DMS79 treated with DMSO at 0.1 percent for 48 hours (cell line): ENCODE results near the gene ZBTB18.
"Not testable (repeated sequence)": the region's sequence is repeated elsewhere in the genome, so short reads cannot be mapped to it uniquely, and the experiment has no call there.

Source experiments
- DNase-seq: peaks from one replicate; lab custom pipeline; 2025; lab: John Stamatoyannopoulos, UW

The ZBTB18 gene

DNA sequence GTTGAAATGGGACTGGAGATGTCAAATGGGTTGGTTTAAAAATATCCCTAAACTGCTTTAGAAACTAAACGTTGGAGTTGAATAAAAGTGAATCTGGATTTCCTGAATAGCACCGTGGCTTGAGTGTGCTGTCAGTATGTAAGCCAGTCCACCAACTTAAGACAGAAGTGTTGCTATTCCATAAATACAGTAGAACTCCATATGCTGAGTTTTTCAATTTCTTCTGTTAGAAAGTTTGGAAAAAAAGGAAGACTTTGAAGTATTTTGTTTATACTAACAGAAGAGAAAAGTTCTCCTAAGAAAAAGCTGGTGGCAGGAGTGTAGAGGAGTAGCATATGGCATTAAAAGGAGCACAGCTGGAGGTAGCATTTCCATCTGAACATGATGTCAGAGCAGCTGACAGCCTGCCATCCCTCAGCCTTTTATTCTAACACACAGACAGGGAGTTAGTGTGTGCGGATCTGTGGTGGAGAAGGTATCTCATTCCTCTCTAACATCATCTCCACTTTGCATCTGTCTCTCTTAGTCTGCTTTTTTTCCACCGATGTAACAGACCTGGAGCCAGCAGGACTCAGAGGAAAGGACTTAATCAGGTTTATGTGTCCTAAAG lies at the start of gene ZBTB18:
TSS of gene ZBTB18 (plus strand) at position 449 of the 610 bp plus-strand sequence. CDS start at position 598, 149 bp downstream.
- no peak for DNase-seq

DNA sequence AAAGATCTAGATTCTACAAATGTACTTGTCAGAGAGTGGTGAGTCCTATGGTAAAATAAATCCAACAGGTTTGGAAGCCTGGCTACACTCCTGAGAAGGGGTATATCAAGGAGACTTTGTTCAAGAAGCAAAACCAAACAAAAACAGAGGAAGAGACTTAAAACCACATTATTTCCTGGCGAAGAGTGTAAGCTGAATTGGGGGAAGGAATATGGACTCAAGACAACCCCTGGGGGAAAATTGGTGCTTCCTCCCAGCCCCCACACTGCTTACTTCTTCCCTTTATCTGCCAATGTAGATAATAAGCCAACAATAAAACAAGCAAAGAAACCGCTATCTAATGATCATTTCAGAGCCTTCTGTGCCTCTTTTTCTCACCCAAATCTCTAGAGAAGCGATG lies 48.4 kb upstream of the ZBTB18 start:
- DNase-seq: no peak

DNA sequence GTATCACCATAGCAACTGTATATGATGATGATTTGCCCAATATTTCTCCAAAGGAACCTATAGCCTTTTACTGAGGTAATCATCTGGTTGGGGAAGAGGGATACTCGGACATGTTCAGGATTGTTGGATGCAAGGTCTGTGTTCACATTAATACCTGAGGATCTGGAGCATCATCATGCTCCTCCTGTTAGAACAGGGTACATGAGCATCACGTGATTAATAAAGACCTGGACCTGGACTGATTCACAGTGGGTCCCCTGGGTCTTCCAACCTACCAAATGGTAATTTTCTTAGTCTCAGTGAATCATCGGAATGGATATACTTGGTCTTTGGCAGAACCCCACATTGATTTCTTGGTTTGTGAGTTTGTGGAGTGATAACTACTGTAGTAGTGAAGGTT lies 45.6 kb upstream of the ZBTB18 start:
- DNase-seq: no peak

DNA sequence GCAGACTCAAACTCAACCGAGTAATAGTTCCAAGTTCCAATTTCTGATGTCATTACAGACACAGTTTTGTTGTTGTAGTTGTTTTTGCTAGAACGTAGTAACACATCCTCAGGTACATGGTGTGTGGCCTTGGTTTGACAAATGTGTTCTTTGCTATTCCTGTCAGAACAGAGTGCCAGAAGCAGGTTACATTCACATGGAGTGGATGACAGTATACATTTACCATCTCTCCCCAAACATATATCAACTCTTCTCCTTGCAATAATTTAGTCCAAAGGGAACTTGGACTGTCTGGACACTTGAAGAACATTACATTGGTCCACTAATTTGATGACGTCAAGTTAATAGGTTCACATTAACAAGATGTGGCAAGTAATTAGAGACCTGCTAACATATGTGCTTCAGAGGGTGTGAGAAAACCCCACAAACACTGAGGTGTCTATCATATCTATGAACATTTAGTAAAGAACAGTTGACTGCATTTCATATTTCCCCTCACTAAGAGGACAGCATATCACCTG lies 44.6 kb upstream of the ZBTB18 start:
- no peak for DNase-seq

DNA sequence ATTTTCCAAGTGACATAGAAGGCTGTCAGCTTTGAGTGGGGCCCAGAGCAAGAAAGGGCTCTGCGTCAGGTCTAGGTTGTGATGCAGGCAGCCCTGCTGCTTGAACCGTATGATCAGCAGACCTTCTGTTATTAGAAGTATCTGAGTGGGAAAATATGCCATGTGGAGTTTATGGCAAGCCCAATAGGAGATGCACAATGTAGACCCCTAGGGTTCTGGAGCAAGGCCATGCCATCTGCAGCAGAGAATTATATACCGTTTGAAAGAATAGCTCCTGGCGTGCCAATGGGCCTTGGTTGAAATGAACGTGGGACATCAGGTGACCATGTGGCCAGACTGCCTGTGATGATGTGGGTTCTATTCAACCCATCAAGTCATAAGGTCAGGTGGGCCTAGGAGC lies 44.1 kb upstream of the ZBTB18 start:
- DNase-seq: no peak

DNA sequence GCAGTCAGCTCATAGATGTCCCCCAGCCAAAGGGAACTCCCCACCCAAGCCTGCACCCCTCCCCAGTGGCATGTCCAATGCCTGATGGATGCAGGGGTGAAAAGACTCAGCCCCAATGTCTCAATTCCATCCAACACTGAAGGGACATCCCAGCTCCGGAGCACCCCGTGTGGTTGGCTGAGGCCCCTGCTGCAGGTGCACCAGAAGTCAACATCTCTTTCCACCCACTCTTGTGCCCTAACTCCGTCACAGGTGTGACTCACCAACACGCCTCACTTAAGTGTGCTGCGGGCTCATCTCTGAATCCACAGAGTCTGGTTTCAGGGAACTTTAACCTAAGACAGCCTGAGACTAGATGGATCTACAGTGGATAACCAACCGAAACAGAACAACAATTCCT lies 40.9 kb upstream of the ZBTB18 start:
- no peak for DNase-seq

DNA sequence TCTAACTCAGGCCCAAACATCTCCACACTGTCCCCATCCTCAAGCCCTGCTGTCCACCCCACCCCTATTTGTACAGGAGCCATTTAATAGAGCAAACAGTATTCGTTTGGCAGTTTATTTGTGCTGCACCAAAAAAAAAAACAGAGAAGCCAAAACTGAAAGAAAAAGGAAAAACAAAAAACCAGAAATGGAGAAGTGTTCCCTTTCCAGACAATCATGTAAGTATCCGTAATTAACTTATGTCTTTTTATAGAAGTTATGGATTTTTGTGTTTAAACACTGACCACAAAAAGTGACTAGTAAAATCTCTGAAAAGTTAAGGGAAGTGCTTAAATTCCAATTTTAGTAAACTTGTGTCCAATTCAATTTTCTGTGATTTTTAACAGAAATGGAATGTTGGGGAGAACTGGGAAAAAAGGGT lies 40.4 kb upstream of the ZBTB18 start:
- DNase-seq: no peak

DNA sequence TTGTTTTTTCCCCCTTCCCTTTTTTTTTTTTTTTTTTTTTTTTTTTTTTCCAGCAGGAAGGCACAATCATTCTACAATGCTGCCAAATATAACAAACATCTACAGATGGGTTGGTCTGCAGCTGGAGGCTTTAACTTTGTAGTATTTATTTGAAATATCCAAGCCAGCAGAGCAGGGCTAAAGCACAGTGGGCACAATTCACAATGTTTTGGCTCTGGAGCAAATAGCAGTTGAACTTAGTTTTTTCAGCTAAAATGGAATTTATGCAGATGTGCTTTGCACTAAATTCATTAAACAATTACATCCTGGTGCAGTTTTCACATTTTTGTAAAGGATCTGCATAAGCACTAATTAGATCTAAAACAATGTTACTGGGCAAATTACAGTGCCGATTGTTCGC lies 39.8 kb upstream of the ZBTB18 start:
- no peak for DNase-seq

DNA sequence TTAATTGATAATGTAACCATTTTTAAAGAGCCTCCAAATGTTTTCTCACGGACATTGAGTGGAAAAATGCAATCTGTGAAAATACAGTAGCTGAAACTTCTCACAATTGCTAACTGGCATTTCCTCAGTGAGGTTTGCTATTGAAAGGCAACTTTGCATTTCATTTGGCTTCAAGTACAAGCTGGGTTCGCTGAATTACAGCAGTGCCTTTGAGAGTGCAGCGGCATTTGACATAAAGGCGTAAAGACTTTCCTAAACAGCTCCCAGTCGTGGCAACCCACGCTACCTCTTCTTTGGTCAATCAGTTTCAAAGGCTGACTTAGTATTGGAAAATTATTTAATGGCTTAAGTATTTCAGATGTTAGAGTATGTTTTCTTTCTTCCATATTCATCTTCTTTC lies 39.3 kb upstream of the ZBTB18 start:
- no peak for DNase-seq

DNA sequence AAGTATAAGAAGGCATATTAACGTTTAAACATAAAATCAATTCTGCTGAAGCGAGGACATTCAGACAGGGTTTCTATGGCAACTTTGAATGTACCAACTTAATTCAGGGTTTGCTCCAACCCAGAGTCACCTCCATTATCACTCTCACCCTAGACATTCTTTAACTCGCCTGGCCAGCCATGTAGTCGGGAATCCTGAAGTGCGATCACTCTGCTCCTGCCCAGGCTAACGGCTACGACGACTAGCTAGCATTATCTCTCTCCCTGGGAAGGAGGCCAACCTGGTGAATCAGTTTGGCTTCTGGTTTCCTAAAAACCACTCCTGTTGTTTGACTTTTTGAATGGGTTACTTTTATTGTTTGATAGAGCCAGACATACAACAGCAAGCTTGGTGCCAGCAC lies 38.9 kb upstream of the ZBTB18 start:
- no peak for DNase-seq

DNA sequence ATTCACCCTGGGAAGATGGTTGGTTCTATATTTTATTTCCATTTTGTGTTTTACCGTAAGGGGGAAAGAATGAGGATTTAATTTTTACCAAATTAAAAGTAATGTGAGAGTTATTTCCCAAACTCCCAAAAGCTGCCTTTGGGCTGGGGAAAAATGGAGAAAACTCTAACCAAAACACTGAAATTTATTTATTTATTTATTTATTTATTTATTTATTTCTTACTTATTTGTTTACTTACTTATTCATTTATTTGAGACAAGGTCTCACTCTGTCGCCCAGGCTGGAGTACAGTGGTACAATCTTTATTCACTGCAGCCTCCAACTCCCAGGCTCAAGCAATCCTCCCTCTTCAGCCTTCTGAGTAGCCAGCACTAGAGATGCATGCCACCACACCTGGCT lies 38.0 kb upstream of the ZBTB18 start:
- no peak for DNase-seq

DNA sequence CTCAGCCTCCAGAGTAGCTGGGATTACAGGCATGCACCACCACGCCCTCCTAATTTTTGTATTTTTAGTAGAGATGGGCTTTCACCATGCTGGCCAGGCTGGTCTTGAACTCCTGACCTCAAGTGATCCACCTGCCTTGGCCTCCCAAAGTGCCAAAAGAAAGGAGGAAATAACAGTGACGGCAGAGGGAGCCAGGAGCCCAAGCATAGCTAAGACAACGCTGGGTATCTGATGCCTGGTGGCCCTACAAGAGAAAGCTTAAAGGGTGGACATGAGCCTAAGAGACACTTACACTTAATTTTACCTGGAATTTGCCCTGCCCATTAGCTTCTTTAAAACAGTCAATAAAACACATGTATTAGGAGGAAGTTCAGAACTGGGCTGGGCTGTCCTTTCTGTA lies 36.2 kb upstream of the ZBTB18 start:
- not testable (repeated sequence) for DNase-seq

DNA sequence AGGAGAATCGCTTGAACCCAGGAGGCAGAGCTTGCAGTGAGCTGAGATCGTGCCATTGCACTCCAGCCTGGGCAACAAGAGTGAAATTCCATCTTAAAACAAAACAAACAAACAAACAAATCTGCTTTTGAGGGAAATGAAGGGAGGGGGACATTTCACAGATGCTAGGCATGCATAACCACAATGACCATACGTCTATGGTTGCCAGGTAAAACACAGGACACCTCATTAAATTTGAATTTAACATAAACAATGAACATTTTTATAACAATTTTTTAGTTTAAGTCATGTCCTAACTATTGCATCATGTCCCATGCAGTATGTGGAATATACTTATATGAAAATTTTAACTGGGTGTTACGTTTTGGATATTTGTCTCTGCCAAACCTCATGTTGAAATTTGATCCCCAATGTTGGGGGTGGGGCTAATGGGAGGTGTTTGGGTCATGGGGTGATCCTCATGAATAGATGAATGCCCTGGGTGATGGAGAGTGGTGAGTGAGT lies 31.0 kb upstream of the ZBTB18 start:
- no peak for DNase-seq

DNA sequence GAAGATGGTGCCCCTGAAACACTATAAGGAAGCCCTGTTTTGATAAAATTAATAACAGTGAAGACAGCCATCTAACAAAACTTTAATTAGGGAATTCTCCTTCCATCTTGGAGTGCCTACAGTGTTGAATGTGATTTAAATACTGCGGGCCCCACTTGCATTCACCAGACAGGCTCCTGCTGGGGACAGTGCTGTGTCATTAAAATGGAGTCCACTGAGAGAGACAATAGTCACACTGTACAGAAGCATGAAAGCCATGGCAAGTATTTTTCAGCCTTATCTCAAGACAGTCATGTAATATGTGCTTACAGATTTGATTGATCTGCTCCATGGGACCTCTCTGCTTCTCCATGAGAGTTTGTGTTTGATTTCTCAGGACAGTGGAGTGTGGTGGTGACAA lies 29.7 kb upstream of the ZBTB18 start:
- DNase-seq: no peak

DNA sequence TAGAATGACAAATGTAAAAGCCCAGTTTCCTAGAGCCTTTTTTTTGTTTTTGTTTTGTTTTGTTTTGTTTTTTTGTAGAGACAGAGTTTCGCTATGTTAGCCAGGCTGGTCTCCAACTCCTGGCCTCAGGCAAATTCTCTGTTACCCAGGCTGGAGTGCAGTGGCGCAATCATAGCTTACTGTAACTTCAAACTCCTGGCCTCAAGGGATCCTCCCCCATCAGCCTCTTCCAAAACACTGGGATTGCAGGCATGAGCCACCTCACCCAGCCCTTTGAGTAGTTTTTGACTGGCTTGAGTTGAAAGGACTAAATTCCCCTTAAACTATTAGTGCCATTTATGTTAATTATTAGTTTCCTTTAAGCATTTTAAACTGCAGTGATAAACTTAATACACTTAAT lies 28.8 kb upstream of the ZBTB18 start:
- no peak for DNase-seq

DNA sequence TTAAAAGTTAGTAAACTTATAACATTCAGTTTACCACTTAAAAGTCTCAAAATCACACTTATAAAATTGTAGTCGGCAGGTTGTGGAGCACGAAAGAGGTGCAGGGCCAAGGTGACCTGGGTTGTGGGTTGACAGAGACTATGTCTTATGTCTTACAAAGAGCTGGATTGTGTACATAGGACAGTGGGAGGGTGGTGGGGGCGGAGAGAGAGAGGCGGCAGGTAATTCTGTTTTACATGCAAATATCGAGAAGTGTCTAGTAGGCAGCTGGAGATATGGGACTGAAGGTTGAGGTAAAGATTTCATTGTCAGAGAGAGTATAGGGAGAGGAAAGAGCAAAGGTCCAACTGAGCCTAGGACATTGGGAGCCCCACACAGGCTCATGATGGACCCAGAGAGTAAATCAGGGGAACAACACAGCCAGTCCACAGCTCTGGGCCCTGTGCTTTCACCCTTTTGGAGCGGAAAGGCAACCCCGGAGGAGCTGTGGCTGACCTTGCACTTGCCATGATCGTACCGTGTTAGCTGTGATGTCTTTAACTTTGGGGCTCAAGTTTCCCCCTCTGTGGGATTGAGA lies 28.1 kb upstream of the ZBTB18 start:
- no peak for DNase-seq

DNA sequence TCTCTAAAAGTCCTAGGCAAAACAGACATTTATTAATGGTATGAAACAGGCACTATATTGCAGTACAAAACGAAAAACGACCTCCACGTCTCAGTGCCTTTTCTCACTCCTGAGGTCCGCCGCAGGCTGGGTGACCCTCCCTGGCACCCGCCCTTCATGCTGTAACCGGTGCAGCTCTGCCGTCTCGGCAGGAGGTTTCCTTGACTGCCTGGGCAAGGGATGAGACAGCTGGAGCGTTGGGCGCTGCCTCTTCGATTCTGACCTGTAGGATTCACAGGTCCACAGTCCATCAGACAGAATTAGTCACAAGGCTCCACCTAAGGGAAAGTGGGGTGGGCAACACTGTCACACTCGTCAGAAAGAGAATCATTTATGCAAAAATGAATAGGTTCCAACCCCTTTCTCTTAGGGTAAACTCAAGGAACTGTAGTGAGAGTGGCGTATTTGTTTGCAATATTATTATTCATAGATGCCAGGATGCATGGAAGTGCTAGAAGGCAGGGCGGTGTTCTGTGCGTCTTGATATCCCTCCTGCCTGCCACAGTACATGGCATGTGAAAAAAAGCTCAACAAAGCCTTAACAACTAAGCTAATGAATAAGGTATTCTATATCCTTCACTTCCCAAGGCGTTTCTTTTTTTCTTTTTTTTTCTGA lies 23.5 kb upstream of the ZBTB18 start:
- no peak for DNase-seq

DNA sequence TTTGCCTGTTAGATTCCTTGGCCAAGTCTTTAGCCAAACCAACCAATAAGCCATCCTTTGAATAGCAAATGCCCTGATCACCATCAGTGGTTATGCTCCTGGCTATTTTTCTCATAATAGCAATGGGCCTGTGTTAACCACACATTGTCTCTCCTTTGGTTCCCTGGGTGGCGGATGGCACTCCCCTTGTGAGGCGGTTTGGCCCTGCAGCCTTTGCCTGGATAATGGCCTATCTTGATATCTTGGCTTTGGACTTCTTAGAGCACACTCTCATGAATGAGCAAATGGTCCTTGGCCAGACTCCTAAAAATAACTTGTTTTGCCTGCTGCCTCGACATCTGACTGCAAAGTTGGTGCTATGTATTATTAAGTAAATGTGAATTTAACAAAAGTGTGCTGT lies 22.4 kb upstream of the ZBTB18 start:
- DNase-seq: no peak

DNA sequence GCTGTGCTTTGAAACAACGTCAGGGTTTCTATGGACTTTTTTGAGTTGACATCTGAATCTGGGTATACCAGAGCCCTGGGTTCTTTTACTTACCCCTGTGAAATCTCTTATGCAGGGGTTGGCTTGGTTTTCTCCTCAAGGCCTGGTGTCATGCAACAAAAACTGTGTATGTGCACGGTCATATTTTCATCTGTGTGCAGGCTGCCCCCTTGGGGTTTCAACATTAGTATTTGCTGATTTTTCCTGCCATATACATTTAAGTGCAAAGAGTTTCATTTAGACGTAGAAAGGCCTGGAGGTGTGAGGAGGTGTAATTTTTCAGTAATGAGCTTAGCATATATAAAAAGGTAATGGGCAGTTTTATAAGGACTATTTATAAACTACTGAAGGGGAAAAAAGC lies 22.0 kb upstream of the ZBTB18 start:
- DNase-seq: no peak

DNA sequence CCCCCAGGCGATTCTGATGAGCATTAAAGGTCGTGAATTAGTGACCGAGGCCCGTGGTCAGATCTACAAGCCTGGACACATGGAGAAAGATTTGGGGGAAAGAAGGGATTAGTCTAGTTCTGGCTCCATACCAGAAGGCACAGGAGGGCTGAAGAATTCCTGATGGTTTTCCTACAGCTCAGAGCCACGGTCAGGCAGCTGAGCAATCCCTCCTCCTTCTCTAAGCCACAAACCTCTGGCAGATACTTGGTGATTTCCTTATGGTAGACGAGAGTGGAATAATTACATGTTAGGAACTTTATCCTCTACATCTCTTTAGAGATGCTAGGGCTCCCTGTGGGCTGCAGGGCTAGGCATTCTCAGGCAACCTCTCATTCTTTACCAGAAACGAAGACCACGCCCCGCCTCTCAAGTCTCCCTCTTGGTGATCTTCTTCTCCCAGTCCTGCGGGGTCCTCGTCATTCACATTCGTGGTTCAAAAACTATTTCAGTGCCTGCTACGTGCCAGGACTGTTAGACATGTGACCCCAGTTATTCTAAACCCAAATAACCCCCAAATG lies 20.5 kb upstream of the ZBTB18 start:
- no peak for DNase-seq

DNA sequence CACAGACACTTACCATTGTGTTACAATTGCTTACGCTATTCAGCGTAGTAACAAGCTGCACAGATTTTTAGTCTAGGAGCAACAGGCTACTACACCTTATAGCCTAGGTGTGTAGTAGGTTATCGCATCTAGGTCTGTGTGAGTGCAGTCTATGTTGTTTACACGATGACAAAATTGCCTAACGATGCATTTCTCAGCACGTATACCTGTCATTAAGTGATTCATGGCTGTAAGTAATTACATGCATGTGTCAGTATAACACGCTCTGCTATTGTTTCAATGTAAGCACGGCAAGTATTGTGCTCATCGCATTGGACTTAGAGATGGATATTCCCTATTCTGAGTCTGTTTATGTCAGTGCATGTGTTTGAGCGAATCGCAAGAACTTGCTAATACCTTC lies 15.7 kb upstream of the ZBTB18 start:
- no peak for DNase-seq

DNA sequence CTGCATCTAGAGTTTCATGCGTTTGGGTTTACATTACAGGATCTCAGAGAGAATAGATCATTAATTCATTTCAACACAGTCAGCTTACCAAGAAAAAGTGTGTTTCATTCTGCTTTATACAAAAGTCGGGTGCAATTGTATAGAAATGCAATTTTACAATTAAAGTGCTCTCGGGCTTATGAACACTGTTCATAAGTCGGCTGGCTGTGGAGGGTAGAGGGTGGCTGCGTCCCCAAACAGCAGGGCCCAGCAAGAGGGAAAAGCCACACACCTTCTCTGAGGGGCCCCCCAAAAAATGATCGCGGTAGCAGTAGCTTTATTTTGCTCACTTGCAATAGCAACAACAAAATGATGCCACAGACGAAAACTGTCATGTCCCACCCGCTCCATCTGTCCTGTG lies 13.8 kb upstream of the ZBTB18 start:
- no peak for DNase-seq

DNA sequence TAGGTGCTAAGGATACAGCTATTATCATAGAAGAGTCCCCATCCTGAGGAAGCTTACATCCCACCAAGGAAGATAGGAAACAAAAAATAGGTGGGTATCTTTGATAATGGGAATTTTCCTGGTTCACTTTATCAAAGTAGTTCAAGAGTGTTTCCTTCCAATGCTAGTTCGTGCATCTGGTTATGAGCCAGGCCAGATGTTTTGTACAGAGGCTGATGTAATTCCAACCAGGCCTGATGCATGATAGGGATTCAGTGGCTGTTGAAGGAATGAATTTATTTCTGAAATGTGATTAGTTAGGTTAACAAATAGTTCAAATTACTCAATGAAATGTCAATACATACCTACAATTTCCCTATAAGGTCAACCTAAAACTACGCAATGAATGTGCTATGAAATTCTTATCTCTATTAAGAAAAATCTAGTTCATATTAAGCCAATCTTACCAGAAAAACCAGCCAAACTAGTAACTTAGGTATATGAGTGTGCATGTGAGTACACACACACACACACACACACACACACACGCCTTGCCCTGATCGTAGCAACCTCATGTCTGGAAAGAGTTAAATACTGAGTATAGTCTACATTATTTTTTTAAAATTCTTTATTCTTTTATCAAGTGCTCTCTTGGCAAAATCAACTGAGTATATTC lies 9.5 kb upstream of the ZBTB18 start:
- DNase-seq: no peak
